HepG2 (cell line): ENCODE results near the gene CTU1.
"Not testable (repeated sequence)": the region's sequence is repeated elsewhere in the genome, so short reads cannot be mapped to it uniquely, and the experiment has no call there.

ENCODE experiments used
- MTA1 ChIP-seq: sonication (generic); formaldehyde crosslinking; IDR thresholded peaks from 2 replicates; pipeline ENCODE4 v1.4.0; 2020; ENCODE audit warnings: missing genetic modification reagents, mild to moderate bottlenecking, borderline replicate concordance
- MXI1 ChIP-seq: IDR thresholded peaks from 3 replicates; pipeline ENCODE4 v1.6.1; 2012; ENCODE audit warnings: low read depth, low read length, inconsistent platforms, borderline replicate concordance
- NR2F1 ChIP-seq, 2 experiments: fragments of 450-650 bp in 1 of 2; formaldehyde crosslinking in 1 of 2; IDR thresholded peaks; 2 replicates each; pipeline versions ENCODE4 v1.5.0 to v1.6.1; 2016 to 2020; ENCODE audit warnings: mild to moderate bottlenecking in 1 of 2, missing compliant biosample characterization in 1 of 2, missing genetic modification reagents in 1 of 2, moderate library complexity in 1 of 2
- POLR2A ChIP-seq, 2 experiments: IDR thresholded peaks; 2 replicates each; pipeline ENCODE4 v1.6.1; 2011; ENCODE audit warnings: low read depth in 2 of 2, low read length in 2 of 2, mild to moderate bottlenecking in 1 of 2, moderate library complexity in 1 of 2; ENCODE audit not compliant: insufficient read depth in 1 of 2
- POLR2AphosphoS5 ChIP-seq: IDR thresholded peaks from 2 replicates; pipeline ENCODE4 v1.6.1; 2012; ENCODE audit warnings: low read depth, low read length
- SAP130 ChIP-seq: IDR thresholded peaks from 2 replicates; pipeline ENCODE4 v1.6.1; 2016; ENCODE audit warnings: low read depth
- SOX6 ChIP-seq, 2 experiments: fragments of 450-650 bp in 1 of 2; sonication (generic) in 1 of 2; formaldehyde crosslinking in 1 of 2; IDR thresholded peaks; 2 replicates each; pipeline versions ENCODE4 v1.4.0 to v1.6.1; 2017 to 2020; ENCODE audit warnings: antibody characterized with exemption in 1 of 2, mild to moderate bottlenecking in 1 of 2, missing genetic modification reagents in 1 of 2
- TARDBP ChIP-seq: sonication (generic); formaldehyde crosslinking; IDR thresholded peaks from 2 replicates; pipeline ENCODE4 v1.8.0; 2022; ENCODE audit warnings: mild to moderate bottlenecking, missing genetic modification reagents
- XRCC5 ChIP-seq: fragments of 200-400 bp; formaldehyde crosslinking; optimal IDR thresholded peaks from 2 replicates; pipeline ENCODE3; 2017; ENCODE audit warnings: mild to moderate bottlenecking, low read length
- ZMAT5 ChIP-seq: sonication (generic); formaldehyde crosslinking; IDR thresholded peaks from 2 replicates; pipeline ENCODE4 v1.5.0; 2020; ENCODE audit warnings: mild to moderate bottlenecking, low read depth, missing genetic modification reagents, borderline replicate concordance
- ZNF234 ChIP-seq: sonication (generic); formaldehyde crosslinking; conservative IDR thresholded peaks from 2 replicates; pipeline ENCODE4 v1.5.1; 2020; ENCODE audit warnings: mild to moderate bottlenecking, missing genetic modification reagents
- ZNF687 ChIP-seq: sonication (generic); formaldehyde crosslinking; IDR thresholded peaks from 2 replicates; pipeline ENCODE4 v1.5.1; 2020; ENCODE audit warnings: mild to moderate bottlenecking, missing genetic modification reagents, moderate library complexity
- ZSCAN12 ChIP-seq: sonication (generic); formaldehyde crosslinking; IDR thresholded peaks from 2 replicates; pipeline ENCODE4 v1.9.0; 2021; ENCODE audit warnings: mild to moderate bottlenecking, missing genetic modification reagents
- TF ChIP-seq, protein P1 (sequence below): conservative IDR thresholded peaks from 2 replicates; pipeline ENCODE4 v1.6.1; 2018; ENCODE audit warnings: missing genetic modification reagents

- TF ChIP-seq ZNF234 (CRISPR knock-in tag); NR2F1 (CRISPR knock-in tag; IDR thresholded peaks at IDR 0.05); SOX6 (IDR thresholded peaks at IDR 0.05); SOX6 (CRISPR knock-in tag; IDR thresholded peaks at IDR 0.05); MTA1; SAP130 (CRISPR knock-in tag); ZMAT5; XRCC5; ZSCAN12 (CRISPR knock-in tag); MXI1; POLR2AphosphoS5; POLR2A (IDR thresholded peaks at IDR 0.05; ENCODE audit: insufficient read depth in 1 of 2, low read depth in 2 of 2, low read length in 2 of 2); ZNF687 (CRISPR knock-in tag); TARDBP (CRISPR knock-in tag): not testable (repeated sequence)
- TF ChIP-seq, protein P1, sequence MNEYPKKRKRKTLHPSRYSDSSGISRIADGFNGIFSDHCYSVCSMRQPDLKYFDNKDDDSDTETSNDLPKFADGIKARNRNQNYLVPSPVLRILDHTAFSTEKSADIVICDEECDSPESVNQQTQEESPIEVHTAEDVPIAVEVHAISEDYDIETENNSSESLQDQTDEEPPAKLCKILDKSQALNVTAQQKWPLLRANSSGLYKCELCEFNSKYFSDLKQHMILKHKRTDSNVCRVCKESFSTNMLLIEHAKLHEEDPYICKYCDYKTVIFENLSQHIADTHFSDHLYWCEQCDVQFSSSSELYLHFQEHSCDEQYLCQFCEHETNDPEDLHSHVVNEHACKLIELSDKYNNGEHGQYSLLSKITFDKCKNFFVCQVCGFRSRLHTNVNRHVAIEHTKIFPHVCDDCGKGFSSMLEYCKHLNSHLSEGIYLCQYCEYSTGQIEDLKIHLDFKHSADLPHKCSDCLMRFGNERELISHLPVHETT, result not testable (repeated sequence)
These were observed 34.7 kb upstream of the CTU1 start for GRCh38 chr19:51142809-51143475.
